Vagina (tissue), 2 donors: Measurements from ENCODE around the gene MOV10L1.

ENCODE experiments used
- POLR2AphosphoS5 ChIP-seq, 2 donors: sonication (generic); formaldehyde crosslinking; IDR thresholded peaks; one replicate each; pipeline ENCODE4 v1.9.0; 2017; ENCODE audit warnings: antibody characterized with exemption in 2 of 2, mild to moderate bottlenecking in 2 of 2, low read depth in 1 of 2; ENCODE audit not compliant: insufficient read depth in 1 of 2
- TF ChIP-seq, protein P1 (sequence below), 3 experiments: fragments of 450-650 bp in 2 of 3; fragments of 200-600 bp in 1 of 3; sonication (generic) in 1 of 3; IDR thresholded peaks; one replicate each; pipeline ENCODE4 v1.5.1; 2017 to 2019; ENCODE audit warnings: antibody characterized with exemption in 3 of 3, mild to moderate bottlenecking in 2 of 3, moderate library complexity in 2 of 3

DNA sequence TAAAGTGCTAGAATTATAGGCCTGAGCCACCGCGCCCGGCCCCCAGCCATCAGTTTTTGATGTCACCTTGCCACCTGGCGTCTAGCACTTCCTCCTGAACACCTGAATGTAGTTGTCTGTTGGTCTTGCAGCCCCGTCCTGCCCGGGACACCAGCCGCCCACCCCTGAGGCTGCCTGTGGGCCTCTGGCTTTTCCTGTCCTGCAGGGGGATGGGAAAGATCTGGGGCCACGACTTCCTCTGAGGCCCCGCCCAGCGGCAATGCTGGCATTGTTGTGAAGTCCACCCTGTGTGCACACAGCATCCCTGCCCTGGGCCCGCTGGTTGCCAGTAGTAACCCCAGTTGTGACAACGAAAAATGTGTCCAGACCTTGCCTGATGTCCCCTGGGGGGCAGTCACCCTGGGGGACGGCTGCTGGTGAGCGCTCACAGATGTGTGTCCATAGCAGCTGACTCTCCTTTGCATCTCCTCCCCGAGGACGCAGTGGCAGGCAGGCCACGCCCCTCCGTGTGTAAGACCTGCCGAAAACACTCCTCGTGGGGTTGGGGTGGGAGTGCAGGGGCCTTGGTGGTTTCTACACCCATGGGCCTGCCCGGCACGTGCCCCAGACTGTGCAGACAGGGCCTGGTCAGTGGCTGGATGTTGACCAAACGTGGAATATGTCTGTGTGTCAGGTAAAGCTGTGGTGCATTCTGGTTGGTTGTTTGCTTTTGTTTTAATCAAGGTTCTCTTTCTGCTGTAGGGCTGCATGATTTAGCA, 117.8 kb downstream of the MOV10L1 start:
- TF ChIP-seq, protein P1, sequence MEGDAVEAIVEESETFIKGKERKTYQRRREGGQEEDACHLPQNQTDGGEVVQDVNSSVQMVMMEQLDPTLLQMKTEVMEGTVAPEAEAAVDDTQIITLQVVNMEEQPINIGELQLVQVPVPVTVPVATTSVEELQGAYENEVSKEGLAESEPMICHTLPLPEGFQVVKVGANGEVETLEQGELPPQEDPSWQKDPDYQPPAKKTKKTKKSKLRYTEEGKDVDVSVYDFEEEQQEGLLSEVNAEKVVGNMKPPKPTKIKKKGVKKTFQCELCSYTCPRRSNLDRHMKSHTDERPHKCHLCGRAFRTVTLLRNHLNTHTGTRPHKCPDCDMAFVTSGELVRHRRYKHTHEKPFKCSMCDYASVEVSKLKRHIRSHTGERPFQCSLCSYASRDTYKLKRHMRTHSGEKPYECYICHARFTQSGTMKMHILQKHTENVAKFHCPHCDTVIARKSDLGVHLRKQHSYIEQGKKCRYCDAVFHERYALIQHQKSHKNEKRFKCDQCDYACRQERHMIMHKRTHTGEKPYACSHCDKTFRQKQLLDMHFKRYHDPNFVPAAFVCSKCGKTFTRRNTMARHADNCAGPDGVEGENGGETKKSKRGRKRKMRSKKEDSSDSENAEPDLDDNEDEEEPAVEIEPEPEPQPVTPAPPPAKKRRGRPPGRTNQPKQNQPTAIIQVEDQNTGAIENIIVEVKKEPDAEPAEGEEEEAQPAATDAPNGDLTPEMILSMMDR (IDR thresholded peaks at IDR 0.05), result no peak
- no peak for TF ChIP-seq POLR2AphosphoS5 (IDR thresholded peaks at IDR 0.05; ENCODE audit: insufficient read depth in 1 of 2, low read depth in 1 of 2)
